GM21390 (cell line): ENCODE data around the gene LSR.

Experiments
- ATAC-seq: cut with Tn5 transposase; IDR thresholded peaks from one replicate; pipeline ENCODE4 v1.9.1; 2021; ENCODE audit not compliant: unreplicated experiment

The LSR gene

DNA sequence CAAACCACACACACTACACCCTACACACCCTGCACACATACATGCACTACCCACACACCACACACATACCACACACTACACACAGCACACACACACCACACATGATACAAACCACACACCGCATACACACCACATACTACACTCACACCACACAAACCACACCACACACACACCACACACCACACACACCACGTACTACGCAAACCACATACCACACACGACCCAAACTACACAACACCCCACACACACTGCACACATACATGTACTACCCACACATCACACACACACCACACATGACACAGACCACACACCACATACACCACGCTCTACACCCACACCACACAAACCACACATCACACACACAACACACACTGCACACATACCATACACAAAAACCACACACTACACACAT lies 49.8 kb downstream of the LSR start:
- ATAC-seq: no peak

DNA sequence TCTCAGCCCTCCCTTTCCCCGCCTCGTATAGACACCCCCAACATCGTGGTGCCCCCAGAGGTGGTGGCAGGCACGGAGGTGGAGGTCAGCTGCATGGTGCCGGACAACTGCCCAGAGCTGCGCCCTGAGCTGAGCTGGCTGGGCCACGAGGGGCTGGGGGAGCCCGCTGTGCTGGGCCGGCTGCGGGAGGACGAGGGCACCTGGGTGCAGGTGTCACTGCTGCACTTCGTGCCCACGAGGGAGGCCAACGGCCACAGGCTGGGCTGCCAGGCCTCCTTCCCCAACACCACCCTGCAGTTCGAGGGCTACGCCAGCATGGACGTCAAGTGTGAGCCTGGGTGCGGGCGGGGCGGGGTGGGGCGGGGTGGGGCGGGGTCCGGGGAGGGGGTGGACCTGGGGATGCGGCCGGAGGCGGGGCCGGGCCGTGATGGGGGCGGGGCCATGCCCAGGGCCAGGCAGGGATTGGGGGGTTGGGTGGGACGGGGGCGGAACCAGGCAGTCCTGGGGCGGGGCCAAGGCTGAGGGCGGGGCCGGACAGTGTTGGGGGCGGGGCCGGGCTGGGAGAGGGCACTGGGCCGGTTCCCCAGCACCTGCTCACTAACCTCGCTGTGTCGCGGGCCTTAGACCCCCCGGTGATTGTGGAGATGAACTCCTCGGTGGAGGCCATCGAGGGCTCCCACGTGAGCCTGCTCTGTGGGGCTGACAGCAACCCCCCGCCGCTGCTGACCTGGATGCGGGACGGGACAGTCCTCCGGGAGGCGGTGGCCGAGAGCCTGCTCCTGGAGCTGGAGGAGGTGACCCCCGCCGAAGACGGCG lies 50.9 kb downstream of the LSR start:
- no peak for ATAC-seq

DNA sequence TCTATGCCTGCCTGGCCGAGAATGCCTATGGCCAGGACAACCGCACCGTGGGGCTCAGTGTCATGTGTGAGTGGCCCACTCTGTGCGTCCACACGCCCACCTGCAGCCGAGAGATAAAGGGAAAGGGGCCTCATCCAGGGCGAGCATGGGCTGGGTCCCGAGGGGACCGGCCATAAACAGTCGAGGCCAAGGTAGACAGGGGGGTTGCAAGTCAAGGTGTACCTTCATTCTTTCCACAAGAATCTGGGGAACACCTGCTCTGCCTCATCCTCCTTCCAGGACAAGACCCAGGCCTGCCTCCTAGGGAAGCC lies 51.5 kb downstream of the LSR start:
- no peak for ATAC-seq

DNA sequence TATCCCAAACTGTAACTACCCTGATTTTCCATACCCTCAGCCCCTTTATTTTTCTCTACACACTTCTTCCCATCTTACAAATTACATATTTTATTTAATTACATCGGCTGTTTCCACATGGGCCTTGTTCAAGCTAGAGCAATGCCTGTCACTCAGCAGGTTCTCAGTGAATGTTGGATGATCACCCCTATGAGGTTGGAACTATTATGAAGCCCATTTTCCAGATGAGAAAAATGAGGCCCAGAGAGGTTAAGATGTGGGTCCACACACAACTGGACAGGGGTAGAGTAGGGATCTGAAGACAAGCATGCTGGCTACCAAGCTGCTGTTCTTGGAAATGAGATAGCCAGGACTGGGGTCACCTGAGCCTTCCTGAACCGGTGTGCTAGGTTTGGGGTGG lies 53.2 kb downstream of the LSR start:
- no peak for ATAC-seq

DNA sequence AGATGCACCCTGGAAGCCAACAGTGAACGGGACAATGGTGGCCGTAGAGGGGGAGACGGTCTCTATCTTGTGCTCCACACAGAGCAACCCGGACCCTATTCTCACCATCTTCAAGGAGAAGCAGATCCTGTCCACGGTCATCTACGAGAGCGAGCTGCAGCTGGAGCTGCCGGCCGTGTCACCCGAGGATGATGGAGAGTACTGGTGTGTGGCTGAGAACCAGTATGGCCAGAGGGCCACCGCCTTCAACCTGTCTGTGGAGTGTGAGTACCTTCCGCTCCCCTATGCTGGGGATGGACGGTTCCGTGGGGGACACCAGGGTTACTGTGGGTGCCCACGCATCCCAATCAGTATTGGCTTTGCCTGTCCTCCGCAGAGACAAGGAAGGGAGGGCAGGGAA lies 53.6 kb downstream of the LSR start:
- no peak for ATAC-seq

DNA sequence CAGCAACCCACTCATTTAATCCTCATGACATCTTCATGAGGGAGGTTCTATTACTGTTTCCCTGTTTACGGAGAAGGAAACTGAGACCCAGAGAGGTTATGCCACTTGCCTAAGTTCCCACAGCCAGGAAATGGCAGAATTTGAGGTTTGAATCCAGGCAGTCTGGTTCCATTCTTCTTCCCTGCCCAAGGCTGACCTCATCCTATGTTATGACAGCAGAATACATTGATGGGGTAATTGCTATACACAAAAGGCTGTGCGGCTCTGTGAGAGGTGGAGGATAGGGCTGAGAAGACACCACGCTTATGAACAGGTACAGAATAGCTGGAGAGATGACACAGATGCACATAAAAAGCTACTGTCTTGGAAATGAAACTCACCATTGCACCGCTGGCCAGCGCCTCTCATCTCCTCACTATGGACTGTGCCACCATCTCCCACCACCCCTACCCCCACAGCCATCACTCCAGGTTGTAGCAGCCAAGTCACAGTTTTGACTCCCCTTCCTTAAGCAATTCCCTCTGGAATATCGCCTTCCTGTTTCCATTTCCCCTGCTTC lies 54.6 kb downstream of the LSR start:
- ATAC-seq: no peak

DNA sequence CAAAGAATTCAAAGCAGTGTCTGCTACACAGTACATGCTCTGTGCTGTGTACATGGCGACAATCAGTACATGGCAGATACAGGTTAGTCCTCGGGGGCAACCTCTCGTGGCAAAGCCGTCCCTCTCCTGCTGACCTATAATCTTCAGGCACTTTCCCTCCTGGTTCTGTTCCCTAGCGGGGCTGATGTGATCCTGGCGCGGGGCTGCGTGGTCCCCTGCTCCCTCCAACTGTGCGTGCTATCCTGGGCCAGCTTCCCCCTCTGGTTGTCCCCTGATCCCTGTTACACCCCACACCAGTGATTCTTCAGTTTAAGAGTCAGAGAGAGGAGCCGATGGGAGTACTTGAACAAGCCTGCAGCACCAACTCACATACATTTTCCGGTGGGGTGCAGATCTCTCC lies 55.2 kb downstream of the LSR start:
- ATAC-seq: no peak

DNA sequence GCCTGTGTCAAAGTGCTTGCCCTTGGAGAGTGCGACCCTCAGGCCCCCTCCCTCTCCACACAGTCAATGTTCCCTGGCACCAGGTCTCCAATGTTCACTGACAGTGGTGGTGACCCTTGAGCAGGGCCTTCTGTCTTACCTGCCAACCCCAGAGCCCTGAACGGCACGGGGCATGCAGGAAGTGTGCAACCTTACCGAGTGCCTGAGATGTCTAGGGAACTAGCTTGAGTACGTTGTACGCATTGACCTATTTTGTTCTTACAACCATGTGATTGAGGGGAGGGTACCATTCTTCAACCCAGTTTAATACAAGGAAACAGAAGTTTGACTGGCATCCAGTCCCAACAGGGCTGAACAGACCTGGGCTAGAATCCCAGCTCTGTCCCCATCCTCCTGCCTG lies 56.4 kb downstream of the LSR start:
- ATAC-seq: no peak

DNA sequence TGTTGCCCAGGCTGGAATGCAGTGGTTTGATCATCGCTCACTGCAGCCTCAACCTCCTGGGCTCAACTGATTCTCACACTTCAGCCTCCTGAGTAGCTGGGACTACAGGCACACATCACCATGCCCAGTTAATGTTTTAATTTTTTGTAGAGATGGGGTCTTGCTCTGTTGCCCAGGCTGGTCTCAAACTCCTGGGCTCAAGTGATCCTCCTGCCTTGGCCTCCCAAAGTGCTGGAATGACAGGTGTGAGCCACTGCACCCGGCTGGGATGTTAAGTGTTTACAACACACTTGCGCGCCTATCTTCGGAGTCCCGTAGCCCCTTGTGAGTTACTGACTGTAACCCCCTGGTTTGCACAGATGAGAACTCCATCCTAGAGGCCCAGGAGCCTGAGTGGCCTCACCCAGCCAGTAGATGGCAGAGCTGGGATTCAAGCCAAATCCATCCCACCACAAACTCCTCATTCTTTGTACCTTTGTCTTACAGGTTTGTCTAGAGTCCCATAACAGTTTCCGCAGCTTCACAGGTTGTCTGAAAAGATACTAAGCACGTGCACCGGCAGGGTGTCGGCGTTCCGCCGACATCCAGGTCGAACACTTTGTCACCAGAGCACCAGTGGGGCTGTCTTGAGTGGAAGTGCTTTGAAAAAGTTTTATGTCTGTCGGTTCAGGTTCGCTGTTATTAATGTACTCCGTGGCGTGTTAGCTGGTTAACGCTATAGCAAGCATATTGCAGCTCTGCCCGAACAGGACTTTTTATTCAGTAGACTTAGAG lies 57.9 kb downstream of the LSR start:
- ATAC-seq: no peak

DNA sequence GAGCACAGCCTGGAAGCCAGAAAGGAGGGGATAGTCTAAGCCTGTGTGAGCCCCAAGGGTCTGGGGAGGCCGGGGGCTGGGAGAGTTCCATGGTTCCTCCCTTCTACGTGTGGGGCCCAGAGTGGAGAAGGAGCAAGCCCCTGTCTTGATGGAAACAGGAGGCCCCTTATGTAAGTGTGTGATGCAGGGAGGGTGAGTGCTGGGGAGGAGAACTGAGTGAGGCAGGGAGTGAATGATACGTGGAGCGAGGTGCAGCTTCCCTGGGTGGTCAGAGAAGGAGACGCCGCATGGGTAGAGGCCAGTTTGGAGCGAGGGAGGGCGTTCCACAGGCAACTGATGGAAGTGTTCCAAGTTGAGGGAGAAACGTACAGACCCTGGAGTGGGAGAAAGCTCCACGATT lies 59.1 kb downstream of the LSR start:
- no peak for ATAC-seq

DNA sequence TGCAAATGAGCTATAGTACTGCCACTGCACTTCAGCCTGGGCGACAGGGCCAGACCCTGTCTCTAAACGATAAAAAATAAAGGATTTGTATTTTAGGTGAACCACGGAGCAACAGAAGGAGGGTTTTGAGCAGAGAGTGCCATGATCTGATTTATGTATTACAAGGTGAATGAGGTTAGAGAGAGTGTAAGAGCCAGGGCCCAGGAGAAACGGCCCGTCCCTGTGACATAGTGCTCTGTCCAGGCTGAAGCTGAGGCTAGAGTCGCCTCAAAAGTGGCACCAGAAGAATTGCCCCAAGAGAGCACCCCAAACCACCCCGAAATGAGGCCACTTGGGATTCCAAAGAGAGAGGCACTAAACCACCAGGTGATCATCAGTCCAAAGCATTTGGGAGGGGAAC lies 60.1 kb downstream of the LSR start:
- no peak for ATAC-seq

DNA sequence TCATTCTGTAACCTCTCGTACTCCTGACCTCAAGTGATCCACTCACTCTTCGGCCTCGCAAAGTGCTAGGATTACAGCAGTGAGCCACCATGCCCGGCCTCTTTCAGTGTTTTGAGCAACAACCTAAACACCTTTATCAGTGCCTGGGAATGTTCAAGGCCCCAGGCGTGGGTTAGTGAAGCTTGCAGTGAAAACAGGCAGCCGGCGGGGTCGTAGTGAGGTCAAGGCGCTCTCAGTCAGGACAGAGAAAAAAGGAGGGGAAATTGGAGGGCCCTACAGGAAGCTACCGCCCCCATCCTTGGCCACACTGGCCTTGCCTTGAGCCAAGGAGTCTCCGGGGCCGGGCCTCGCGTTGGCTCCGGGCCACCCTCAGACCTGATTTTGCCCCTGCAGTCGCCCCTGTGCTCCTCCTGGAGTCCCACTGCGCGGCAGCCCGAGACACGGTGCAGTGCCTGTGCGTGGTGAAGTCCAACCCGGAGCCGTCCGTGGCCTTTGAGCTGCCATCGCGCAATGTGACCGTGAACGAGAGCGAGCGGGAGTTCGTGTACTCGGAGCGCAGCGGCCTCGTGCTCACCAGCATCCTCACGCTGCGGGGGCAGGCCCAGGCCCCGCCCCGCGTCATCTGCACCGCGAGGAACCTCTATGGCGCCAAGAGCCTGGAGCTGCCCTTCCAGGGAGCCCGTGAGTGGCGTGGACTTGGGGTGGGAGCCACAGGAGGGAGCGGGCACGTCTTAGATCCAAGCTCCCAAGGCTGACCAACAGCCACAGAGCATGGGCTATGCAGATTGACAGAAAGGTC lies 60.9 kb downstream of the LSR start:
- no peak for ATAC-seq

DNA sequence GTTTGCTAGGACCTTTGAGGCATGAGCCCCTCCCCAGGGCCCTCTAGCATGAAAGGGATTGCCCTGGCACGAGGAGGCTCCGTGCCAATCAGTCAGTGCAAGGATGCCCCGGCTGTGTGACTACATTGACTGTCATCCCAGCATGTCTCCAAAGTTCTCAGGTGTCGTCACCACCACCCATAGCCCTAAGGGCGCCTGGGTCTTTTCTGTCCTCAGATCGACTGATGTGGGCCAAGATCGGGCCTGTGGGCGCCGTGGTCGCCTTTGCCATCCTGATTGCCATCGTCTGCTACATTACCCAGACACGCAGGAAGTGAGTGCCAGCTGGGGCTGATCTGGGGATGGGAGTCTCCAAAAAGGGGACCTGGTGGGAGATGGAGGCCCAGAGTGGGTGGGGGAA lies 61.5 kb downstream of the LSR start:
- ATAC-seq: no peak

DNA sequence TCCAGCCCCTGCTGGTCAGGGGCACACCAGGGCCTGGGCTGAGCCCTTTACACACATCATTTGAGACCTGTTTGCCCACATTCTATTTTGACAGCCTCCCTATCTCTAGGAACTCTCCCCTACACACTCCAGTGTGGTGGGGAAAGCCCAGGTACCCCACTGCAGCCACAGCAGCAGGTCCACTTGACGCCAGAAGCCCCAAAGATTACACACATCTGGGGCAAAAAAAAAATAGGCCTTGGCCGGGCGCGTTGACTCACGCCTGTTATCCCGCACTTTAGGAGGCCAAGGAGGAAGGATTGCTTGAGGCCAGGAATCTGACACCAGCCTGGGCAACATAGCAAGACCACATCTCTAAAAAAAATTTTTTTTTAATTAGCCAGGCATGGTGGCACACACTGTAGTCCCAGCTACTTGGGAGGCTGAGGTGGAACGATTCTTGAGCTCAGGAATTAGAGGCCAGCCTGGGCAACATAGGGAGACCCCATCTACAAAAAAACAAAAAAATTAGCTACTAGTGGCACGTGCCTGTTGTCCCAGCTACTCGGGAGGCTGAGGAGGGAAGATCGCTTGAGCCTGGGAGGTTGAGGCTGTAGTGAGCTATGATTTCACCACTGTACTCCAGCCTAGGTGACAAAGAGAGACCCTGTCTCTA lies 62.1 kb downstream of the LSR start:
- ATAC-seq: no peak

DNA sequence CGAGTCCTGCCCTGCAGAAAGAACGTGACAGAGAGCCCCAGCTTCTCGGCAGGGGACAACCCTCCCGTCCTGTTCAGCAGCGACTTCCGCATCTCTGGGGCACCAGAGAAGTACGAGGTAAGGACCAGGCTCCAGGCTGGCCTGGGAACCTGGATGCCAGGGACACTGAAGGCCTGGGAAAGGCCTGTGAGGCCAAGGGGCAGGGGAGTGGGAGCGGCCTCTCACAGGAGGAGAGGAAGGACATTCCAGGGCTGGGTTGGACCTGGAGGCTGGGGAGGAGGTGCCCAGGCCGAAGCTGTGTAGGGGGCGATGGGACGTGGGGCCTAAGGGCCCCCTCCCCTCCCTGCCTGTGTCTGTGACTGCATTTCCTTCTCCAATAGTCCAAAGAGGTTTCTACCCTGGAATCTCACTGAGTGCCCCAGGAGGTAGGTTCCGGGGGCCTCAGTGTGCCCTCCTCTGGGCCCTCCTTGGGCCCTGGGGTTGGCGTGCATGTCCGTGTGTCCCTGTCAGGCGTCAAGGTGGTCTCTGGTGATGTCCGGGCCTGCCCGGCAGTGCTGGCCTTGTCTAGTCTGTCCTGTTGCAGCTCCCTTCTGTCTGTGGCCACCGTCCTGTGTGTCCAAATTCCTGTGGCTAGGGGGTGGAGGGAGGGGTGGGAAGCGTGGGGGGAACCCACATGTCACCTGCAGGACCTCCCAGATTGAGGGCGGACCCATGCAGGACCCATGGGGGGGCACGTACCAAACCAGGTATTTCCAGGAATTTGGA lies 63.3 kb downstream of the LSR start:
- ATAC-seq: no peak

DNA sequence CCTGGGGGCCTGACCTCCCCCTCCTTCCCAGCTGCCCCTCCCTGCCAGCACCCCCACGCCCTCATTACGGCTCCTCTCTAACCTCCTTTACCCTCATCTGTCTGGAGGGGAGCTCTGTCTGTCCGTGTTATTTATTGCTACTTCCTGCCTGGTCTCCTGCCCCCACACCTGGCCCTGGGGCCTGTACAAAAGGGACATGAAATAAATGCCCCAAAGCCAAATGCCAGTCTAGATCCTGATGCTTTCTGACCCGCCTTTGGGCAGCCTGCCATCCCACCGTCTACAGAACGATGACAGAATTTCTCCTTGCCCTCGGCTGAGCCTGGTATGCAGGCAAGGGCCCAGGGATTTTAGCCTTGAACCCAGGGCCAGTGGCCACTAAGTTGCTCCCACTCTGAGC lies 64.8 kb downstream of the LSR start:
- ATAC-seq: no peak

DNA sequence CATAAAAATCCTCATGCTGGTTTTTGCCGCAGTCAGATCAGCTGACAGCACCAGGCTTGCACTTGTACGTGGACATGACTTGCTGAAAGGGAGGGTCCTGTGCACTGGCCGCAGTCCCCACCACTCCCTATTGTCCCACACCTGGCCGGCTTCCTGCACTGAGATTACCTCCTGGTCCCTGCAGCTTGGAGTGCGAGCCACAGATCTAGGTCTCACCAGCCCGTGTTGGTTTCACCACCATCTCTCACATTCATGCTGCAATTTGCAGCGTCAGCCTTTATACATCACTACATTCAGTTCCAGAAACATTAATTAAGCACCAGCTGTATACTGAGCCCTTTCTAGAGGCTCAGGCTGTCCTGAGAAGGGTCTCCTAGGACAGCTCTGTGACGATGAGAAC lies 65.2 kb downstream of the LSR start:
- no peak for ATAC-seq

DNA sequence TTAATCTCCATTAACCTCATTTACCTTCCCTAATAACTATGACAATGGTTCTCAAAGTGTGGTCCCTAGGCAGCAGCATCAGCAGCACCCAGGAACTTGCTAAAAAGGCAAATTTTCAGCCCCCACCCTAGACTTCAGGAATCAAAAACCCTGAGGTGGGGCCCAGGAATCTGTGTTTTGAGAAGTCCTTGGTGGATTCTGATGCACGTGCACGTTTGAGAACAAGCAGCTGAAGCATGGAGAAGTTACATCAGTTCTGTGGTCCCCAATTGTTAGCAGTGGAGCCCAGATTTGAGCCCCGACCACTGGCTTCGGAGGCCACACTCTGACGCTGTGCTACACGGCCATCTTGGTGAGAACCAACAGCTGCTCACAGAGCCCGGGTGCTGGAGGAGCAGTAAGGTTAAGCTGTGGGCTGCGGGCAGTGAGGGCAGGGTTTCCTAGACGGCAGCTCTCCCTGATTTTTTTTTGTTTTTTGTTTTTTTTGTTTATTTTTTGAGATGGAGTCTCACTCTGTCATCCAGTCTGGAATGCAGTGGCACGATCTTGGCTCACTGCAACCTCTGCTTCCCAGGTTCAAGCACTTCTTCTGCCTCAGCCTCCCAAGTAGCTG lies 66.2 kb downstream of the LSR start:
- no peak for ATAC-seq

DNA sequence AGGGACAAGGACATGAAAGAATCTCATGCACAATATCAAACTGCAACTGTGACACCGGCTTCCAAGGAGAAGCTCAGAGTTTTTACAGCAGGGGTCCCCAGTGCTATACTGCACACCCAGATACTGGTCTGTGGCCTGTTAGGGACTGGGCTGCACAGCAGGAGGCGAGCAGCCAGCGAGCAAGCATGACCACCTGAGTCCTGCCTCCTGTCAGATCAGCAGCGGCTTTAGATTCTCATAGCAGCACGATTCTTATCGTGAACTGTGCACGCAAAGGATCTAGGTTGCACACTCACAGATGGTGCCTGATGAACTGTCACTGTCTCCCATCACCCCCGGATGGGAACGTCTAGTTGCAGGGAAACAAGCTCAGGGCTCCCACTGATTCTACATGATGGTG lies 67.1 kb downstream of the LSR start:
- no peak for ATAC-seq

DNA sequence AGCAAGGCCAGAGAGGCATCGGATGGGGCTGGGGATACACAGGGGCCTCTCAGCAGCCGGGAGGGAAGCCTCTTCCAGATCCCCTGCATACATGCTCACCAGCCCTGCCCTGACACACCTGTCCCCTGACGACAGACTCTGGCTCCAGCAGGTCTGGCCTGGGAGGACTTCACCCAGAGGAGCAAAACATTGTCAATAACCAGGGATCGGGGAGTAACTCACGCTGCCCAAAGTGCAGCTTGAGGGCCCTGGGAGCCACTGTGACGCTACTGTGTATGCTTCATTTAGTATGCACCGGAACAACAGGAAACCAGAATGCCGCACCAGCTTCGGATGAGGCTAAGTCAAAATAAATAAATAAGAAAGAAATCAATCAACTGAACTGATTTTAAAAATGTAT lies 67.8 kb downstream of the LSR start:
- ATAC-seq: no peak
